Ureter (tissue), 1 donor: Measurements from ENCODE around the gene ABCA12. TPM values are rescaled to one million over a fixed set of nuclear protein-coding genes. Genes with fewer than 3 reads are reported as not detected.

Experiments
- DNase-seq: peaks from one replicate; pipeline ENCODE4 v3.0.0-alpha.2; 2020; ENCODE audit warnings: low spot score
- total RNA-seq: library from RNA; stranded (reverse); gene quantifications from one replicate; pipeline ENCODE4 v1.2.4, GENCODE V29; 2023
- donor health status: DM: yes; HTN: yes; CAD: no.

ABCA12 gene
- total RNA-seq, 1 donor from 2014 or later: 0.44 TPM

- no peak for DNase-seq
These were observed 18.0 kb downstream of the ABCA12 start for GRCh38 chr2:215120401-215120800.

- DNase-seq: no peak
These were observed 18.6 kb downstream of the ABCA12 start for GRCh38 chr2:215119847-215120246.

- no peak for DNase-seq
These were observed 27.5 kb downstream of the ABCA12 start for GRCh38 chr2:215110918-215111317.

GRCh38 chr2:215107216-215108056, 31.0 kb downstream of the ABCA12 start:
- no peak for DNase-seq

GRCh38 chr2:215105607-215106354, 32.6 kb downstream of the ABCA12 start:
- DNase-seq: no peak

GRCh38 chr2:215104226-215104625, 34.2 kb downstream of the ABCA12 start:
- DNase-seq: no peak

GRCh38 chr2:215098875-215099274, 39.6 kb downstream of the ABCA12 start:
- DNase-seq: no peak

GRCh38 chr2:215084080-215084479, 54.3 kb downstream of the ABCA12 start:
- DNase-seq: no peak

- DNase-seq: no peak
These were observed 55.3 kb downstream of the ABCA12 start for GRCh38 chr2:215083146-215083545.

GRCh38 chr2:215082446-215082845, 56.0 kb downstream of the ABCA12 start:
- no peak for DNase-seq

GRCh38 chr2:215080545-215080944, 57.9 kb downstream of the ABCA12 start:
- DNase-seq: no peak

- DNase-seq: no peak
These were observed 66.8 kb downstream of the ABCA12 start for GRCh38 chr2:215071676-215072075.

- no peak for DNase-seq
These were observed 70.0 kb downstream of the ABCA12 start for GRCh38 chr2:215068399-215068798.

GRCh38 chr2:215066124-215066523, 72.3 kb downstream of the ABCA12 start:
- DNase-seq: no peak

- no peak for DNase-seq
These were observed 74.9 kb downstream of the ABCA12 start for GRCh38 chr2:215063526-215063925.

GRCh38 chr2:215060861-215061536, 77.4 kb downstream of the ABCA12 start:
- no peak for DNase-seq

GRCh38 chr2:215059724-215060123, 78.7 kb downstream of the ABCA12 start:
- DNase-seq: no peak

- DNase-seq: no peak
These were observed 82.5 kb downstream of the ABCA12 start for GRCh38 chr2:215055891-215056290.

- DNase-seq: no peak
These were observed 85.6 kb downstream of the ABCA12 start for GRCh38 chr2:215052810-215053209.

- DNase-seq: no peak
These were observed 86.0 kb downstream of the ABCA12 start for GRCh38 chr2:215052404-215052803.

- DNase-seq: no peak
These were observed 89.1 kb downstream of the ABCA12 start for GRCh38 chr2:215049341-215049740.

- no peak for DNase-seq
These were observed 100.0 kb downstream of the ABCA12 start for GRCh38 chr2:215038421-215038820.
